Loucy (cell line): Measurements from ENCODE around the gene ACVR2B.

ENCODE experiments used
- H2AFZ ChIP-seq: fragments of 200-600 bp; sonication (generic); 2 replicates; pipeline ENCODE4 v1.6.0; 2016; ENCODE audit warnings: antibody characterized with exemption, mild to moderate bottlenecking, low read length, moderate library complexity
- H3F3A ChIP-seq: fragments of 200-600 bp; 2 replicates; pipeline ENCODE4 v1.6.0; 2016; ENCODE audit warnings: antibody characterized with exemption, low read depth, mild to moderate bottlenecking
- H3K27me3 ChIP-seq: fragments of 200-600 bp; sonication (generic); 2 replicates; pipeline ENCODE4 v1.6.1; 2014; ENCODE audit warnings: low read length, mild to moderate bottlenecking; ENCODE audit not compliant: insufficient read depth, poor library complexity, severe bottlenecking
- H3K36me3 ChIP-seq: fragments of 200-600 bp; sonication (generic); 2 replicates; pipeline ENCODE4 v1.6.1; 2016; ENCODE audit warnings: low read length; ENCODE audit not compliant: insufficient read depth
- H3K4me1 ChIP-seq: fragments of 200-600 bp; sonication (generic); 2 replicates; pipeline ENCODE4 v1.5.1; 2014; ENCODE audit warnings: low read length, mild to moderate bottlenecking; ENCODE audit not compliant: insufficient read depth, poor library complexity, severe bottlenecking
- H3K4me2 ChIP-seq: fragments of 200-600 bp; sonication (generic); 2 replicates; pipeline ENCODE4 v1.6.0; 2014; ENCODE audit warnings: antibody characterized with exemption, low read length, low read depth, mild to moderate bottlenecking; ENCODE audit not compliant: poor library complexity, severe bottlenecking
- H3K4me3 ChIP-seq: fragments of 200-600 bp; sonication (generic); 2 replicates; pipeline ENCODE4 v1.5.1; 2014; ENCODE audit warnings: low read length, mild to moderate bottlenecking, mixed read lengths; ENCODE audit not compliant: poor library complexity, severe bottlenecking
- H3K79me2 ChIP-seq: fragments of 200-600 bp; sonication (generic); 2 replicates; pipeline ENCODE4 v1.6.1; 2014; ENCODE audit warnings: low read length; ENCODE audit not compliant: insufficient read depth
- H3K9ac ChIP-seq: fragments of 200-600 bp; sonication (generic); 2 replicates; pipeline ENCODE4 v1.6.0; 2014; ENCODE audit warnings: mild to moderate bottlenecking, low read depth, low read length, moderate library complexity; ENCODE audit not compliant: poor library complexity, severe bottlenecking
- H3K9me2 ChIP-seq: fragments of 200-600 bp; sonication (generic); replicated peaks from 2 replicates; pipeline ENCODE4 v1.6.1; 2016; ENCODE audit warnings: low read depth, low read length, mixed read lengths
- H3K9me3 ChIP-seq: fragments of 200-600 bp; sonication (generic); 2 replicates; pipeline ENCODE4 v1.6.1; 2014; ENCODE audit warnings: mild to moderate bottlenecking, antibody characterized with exemption, low read length, low read depth; ENCODE audit not compliant: insufficient read depth
- H4K20me1 ChIP-seq: fragments of 200-600 bp; sonication (generic); 2 replicates; pipeline ENCODE4 v1.6.0; 2014; ENCODE audit warnings: antibody characterized with exemption, low read length, mild to moderate bottlenecking; ENCODE audit not compliant: insufficient read depth, poor library complexity, severe bottlenecking
- EZH2phosphoT487 ChIP-seq: fragments of 200-600 bp; IDR thresholded peaks from 2 replicates; pipeline ENCODE4 v1.6.1; 2018; ENCODE audit warnings: antibody characterized with exemption, mild to moderate bottlenecking, moderate library complexity, borderline replicate concordance
- TF ChIP-seq, protein P1 (sequence below): fragments of 200-600 bp; sonication (generic); conservative IDR thresholded peaks from 2 replicates; pipeline ENCODE4 v1.5.1; 2014; ENCODE audit warnings: mild to moderate bottlenecking, antibody characterized with exemption, low read length

Gene ACVR2B

DNA sequence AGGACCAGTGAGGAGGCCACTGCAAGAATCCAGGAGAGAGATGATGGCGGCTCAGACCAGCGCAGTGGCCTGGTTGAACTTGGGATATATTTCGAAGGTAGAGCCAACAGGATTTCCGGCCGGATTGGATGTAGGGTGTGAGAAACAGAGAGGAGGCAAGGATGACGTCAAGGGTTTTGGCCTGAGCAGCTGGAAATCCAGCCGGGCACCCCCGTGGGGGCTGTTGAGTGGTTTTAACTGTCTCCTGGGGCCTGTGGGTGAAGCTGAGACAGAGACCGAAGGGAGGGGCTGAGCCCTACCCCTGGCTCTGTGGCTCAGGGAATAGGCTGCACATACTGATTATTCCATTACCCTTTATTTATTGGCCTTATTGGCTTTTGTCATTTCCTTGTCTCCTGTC, 88.1 kb downstream of the ACVR2B start:
- Histone ChIP-seq H3K4me3 (no peak overlapping the region), H3K27me3 (no peaks in the 10 kb centered on the region), H3K9ac (no peak overlapping the region), H2AFZ (no peak overlapping the region), H3K79me2 (no peaks in the 10 kb centered on the region), H3K4me1 (peaks cover 14% of the 10 kb centered on the region), H3K9me2 (no peaks in the 10 kb centered on the region), H3K9me3 (no peaks in the 10 kb centered on the region), H3F3A (no peaks in the 10 kb centered on the region), H4K20me1 (no peaks in the 10 kb centered on the region), H3K4me2 (no peak overlapping the region), H3K36me3 (no peaks in the 10 kb centered on the region)
- TF ChIP-seq, protein P1, sequence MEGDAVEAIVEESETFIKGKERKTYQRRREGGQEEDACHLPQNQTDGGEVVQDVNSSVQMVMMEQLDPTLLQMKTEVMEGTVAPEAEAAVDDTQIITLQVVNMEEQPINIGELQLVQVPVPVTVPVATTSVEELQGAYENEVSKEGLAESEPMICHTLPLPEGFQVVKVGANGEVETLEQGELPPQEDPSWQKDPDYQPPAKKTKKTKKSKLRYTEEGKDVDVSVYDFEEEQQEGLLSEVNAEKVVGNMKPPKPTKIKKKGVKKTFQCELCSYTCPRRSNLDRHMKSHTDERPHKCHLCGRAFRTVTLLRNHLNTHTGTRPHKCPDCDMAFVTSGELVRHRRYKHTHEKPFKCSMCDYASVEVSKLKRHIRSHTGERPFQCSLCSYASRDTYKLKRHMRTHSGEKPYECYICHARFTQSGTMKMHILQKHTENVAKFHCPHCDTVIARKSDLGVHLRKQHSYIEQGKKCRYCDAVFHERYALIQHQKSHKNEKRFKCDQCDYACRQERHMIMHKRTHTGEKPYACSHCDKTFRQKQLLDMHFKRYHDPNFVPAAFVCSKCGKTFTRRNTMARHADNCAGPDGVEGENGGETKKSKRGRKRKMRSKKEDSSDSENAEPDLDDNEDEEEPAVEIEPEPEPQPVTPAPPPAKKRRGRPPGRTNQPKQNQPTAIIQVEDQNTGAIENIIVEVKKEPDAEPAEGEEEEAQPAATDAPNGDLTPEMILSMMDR, result no peak
- no peak for TF ChIP-seq EZH2phosphoT487
